HG02588 (cell line): ENCODE results near the gene LRRC28.

Experiments
- ATAC-seq: cut with Tn5 transposase; IDR thresholded peaks from one replicate; pipeline ENCODE4 v1.9.1; 2021; ENCODE audit warnings: mild to moderate bottlenecking, moderate library complexity; ENCODE audit not compliant: unreplicated experiment

Gene LRRC28

GRCh38 chr15:99413955-99414754, 162.9 kb downstream of the LRRC28 start:
- no peak for ATAC-seq

- ATAC-seq = no peak
These were observed 163.8 kb downstream of the LRRC28 start for GRCh38 chr15:99414755-99415731.

DNA sequence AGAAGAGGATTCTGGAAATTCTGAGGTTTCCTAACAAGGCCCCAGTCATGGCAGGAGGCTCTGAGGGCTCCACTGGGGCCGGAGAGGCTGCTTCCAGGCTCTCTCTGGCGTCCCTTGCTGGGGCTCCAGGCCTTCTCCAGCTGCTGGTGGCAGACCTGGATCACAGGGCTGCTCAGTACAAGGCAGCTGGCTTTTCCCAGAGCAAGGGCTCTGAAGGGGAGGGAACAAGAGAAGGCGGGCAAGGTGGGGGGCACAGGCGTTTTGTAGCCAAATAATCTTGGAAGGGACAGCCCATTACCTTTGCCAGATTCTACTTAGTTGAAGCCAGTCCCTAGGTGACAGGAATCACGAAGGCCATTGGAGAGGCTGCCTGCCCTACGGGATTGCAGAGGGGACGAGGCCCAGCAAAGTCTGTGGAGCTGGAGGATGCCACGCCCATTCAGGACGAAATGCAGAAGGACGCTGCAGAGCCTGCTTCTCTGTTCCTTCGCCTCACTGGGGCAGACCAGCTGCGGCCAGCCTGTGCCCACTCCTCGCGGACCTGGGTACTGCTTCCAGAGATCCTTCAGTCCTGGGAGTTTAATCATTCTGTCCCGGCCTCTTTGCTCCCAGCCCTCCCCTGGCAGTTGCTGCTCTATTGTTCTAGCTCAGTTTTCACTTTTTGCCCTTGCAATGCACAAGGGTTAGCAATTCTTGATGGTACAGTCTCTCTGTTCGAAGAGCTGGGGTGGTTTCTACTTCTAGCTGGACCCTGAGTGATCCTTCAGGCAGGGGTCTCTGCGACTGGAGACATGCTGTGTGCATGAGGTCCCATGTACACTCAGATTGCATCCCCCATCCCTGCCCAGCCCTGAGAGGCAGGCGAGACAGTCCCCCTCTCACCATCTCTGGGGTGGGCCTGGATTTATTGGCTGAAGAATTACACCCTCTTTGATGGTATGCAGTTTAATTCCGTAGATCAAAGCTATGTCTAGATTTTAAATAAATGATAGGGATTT, 165.2 kb downstream of the LRRC28 start:
- ATAC-seq = no peak

DNA sequence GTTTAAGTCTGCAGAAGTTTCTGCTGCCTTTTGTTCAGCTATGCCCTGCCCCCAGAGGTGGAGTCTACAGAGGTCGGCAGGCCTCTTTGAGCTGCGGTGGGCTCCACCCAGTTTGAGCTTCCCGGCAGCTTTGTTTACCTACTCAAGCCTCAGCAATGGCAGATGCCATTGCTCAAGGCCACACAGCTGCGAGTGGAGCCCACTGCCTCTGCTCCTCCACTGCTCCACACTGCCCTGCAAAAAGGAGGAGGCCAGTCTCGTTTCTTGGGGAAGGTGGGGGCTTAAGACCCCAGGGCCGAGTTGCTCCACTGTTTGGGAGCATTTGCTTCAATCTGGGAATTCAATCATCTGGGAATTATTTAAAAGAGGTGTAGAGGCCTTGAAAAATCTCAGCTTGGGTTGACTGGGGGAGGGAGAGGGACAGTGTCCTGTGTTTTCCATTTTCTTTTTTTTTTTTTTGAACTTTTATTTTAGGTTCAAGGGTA, 169.9 kb downstream of the LRRC28 start:
- ATAC-seq = no peak

- no peak for ATAC-seq
These were observed 170.5 kb downstream of the LRRC28 start for GRCh38 chr15:99421758-99422157.

GRCh38 chr15:99423186-99424130, 172.2 kb downstream of the LRRC28 start:
- ATAC-seq = no peak

- no peak for ATAC-seq
These were observed 172.9 kb downstream of the LRRC28 start for GRCh38 chr15:99424131-99424571.

DNA sequence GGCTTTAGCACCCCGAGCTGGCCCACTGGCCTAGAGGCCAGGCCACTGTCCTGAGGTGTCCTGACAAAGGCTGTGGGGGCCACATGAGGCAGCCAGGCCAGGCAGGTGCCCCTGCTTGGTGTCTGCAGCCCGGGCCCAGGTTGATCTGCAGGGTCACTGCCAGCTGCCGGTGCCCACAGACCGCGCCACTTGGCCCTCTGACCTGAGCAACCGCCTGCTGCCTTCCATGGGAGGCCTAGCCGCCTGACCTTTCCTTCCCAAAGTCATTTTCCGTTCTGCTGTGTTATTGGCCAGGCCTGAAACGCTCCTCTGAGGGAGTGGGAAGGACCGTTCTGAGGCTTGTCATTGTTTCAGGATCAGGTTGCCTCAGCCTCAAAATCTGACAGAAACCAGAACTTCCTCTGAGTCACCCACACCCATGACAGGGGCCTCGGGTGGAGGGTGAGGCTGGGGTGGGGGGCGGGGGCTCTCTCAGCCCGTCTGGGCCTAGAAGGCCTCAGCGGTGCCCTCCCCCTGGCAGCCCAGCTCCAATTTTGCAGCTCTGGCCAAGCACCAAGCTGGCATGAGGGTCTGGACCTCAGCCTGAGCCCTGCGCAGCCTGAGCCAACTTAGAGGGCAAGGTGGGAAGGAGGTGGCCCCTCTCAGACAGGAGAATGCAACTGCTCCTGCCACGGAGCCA, 173.8 kb downstream of the LRRC28 start:
- ATAC-seq = peak; percentile 80

DNA sequence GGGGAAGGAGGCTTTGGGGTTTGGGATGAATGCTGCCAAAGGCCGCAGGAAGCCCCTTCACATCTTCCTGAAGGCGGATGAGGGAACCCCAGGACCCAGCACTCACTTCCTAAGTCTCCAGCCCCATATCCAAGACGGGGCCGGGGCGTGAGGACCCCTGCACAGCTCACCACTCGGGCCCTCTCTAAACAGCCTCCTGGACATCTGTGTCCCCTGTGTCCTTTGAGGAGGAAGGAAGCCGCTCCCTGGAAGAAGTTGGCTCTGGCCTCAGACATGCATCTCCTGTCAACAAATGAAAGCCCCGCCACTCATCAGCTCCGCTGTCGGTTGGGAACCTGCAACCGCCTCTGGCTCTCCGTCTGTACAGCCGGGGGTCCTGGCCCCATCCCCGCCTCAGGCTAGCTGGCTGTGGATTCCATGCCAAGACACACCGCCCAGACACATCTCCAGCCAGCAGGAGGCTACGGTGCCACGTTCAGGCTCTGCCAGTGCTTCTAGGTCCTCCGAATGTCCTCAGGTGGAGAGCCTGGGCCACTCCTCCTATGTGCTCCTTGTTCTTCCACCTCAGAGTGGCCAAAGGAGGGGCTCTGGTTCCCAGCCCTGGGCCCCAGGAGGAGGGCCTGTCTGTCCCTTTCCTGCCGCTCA, 174.5 kb downstream of the LRRC28 start:
- ATAC-seq = no peak

- no peak for ATAC-seq
These were observed 175.3 kb downstream of the LRRC28 start for GRCh38 chr15:99426431-99427105.

DNA sequence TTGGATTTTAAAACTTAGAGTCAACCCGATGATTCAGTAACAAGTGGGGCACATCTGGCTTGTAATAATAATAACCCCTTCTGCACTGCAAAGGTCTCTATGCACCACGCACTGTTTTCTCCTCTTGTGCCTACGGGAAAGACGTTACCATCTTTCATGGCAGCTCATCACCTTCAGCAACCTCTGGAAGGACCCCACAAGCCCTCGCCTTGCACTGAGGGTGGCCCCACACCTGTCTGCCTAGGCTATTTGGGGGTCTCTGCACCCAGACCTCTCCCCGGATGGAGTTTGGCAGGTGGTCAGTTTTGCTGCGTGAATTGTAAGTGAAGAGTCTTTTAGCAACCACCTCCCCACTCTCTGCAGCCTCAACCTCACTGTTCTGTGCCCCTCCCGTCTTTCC, 175.9 kb downstream of the LRRC28 start:
- ATAC-seq = no peak

DNA sequence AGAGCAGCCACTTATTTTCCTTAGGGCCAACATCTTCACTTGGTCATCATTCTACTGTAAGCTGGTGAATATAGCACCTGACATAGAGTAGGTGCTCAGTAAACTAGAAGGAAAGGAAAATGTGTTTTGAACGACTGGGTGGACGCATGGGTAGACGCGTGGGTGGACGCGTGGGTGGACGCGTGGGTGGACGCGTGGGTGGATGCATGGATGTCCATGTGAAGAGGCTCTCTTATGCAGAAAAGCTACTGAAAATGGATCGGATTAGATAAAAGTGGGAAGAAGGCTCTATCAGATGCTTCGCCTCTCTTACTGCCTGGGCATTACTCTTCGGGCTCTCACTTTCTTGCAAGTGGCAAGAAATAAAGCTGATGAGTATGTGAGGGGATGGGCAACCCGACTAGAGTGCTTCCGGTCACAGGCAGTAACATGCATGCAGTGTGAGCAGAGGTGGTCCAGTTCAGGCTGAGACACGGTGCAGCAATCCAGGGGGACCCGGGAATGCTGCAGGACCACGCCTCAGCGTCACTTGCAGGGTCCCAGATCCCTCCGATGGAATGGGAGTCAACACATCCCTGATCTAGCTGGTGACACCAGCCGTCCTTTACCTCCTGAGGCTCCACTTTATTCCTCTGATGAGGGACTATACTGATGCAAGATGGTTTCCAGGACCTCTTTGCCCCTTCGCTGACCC, 176.5 kb downstream of the LRRC28 start:
- no peak for ATAC-seq

- ATAC-seq = no peak
These were observed 178.4 kb downstream of the LRRC28 start for GRCh38 chr15:99429681-99430081.

DNA sequence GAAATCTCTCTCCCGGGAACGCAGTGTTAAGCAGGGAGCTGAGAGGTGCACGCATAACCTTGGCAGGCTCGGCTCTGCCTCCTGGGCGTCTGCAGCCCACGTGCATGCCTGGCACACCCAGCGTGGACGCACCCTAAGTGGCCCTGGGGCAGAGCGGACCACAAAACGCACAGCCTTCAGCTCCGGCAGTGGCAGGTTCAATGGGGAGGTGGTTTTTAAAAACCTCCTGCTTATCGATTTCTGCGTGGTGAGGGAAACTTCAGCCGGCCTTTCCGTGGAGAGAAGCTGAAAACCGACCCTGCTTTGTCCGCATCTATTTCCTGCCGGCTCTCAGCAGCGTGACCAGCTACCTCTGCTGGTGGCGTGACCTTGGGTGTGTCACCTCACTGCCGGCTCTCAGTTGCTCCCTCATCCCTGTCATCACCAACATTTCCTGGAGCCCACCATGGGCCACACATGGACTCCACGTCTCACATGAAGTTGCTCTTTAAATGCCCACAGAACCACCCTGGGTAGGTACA, 179.7 kb downstream of the LRRC28 start:
- ATAC-seq = no peak

GRCh38 chr15:99431661-99432091, 180.4 kb downstream of the LRRC28 start:
- no peak for ATAC-seq

GRCh38 chr15:99432271-99433025, 181.2 kb downstream of the LRRC28 start:
- no peak for ATAC-seq
